Panc1 (cell line): ENCODE results near the gene IMMT. TPM values are rescaled to one million over a fixed set of nuclear protein-coding genes. Genes with fewer than 3 reads are reported as not detected.

Experiments
- ATAC-seq: fragments of 200-7000 bp; cut with Tn5 transposase; 2 replicates; pipeline ENCODE4 v1.9.1; 2020; ENCODE audit warnings: mild to moderate bottlenecking, moderate library complexity
- BruUV-seq: library from RNA; stranded (reverse); fragments of 400-500 nt; replicated peaks from 2 replicates; lab custom pipeline; 2021; lab: Mats Ljungman, UMichigan
- CTCF ChIA-PET: fragments of 300-600 bp; sonication (Branson Sonifier 250); formaldehyde crosslinking; loops from one replicate; lab custom pipeline; 2022; ENCODE audit warnings: antibody characterized with exemption; lab: Charles Lee
- POLR2A ChIA-PET: fragments of 300-600 bp; sonication (Branson Sonifier 250); formaldehyde crosslinking; loops from one replicate; lab custom pipeline; 2022; ENCODE audit warnings: antibody characterized with exemption; lab: Charles Lee
- DNase-seq: peaks from one replicate; pipeline ENCODE4 v3.0.0-alpha.2; 2010; ENCODE audit warnings: low read depth, low spot score
- H3K27ac ChIP-seq: 2 replicates; pipeline ENCODE4 v1.5.1; 2011; ENCODE audit warnings: mild to moderate bottlenecking, low read length, inconsistent platforms
- H3K27me3 ChIP-seq: fragments of 200-500 bp; sonication (Bioruptor generic); 2 replicates; pipeline ENCODE4 v1.6.0; 2014; ENCODE audit warnings: low read length, inconsistent platforms; ENCODE audit not compliant: control insufficient read depth, insufficient read depth
- H3K36me3 ChIP-seq: fragments of 200-500 bp; sonication (Bioruptor generic); 2 replicates; pipeline ENCODE4 v1.5.1; 2014; ENCODE audit warnings: inconsistent platforms, mild to moderate bottlenecking, low read length, moderate library complexity; ENCODE audit not compliant: control insufficient read depth, insufficient read depth
- H3K4me1 ChIP-seq: 2 replicates; pipeline ENCODE4 v1.5.1; 2011; ENCODE audit warnings: inconsistent platforms, mild to moderate bottlenecking, low read length, moderate library complexity; ENCODE audit not compliant: control insufficient read depth, insufficient read depth
- H3K4me3 ChIP-seq, 2 experiments: 2 replicates each; pipeline ENCODE4 v1.5.1; 2011 to 2012; ENCODE audit warnings: low read depth in 2 of 2, low read length in 2 of 2, mild to moderate bottlenecking in 2 of 2, inconsistent platforms in 1 of 2, moderate library complexity in 1 of 2
- H3K9me3 ChIP-seq: fragments of 200-500 bp; sonication (Bioruptor generic); 2 replicates; pipeline ENCODE4 v1.5.1; 2014; ENCODE audit warnings: low read depth, mild to moderate bottlenecking, inconsistent platforms, low read length, moderate library complexity; ENCODE audit not compliant: control insufficient read depth, insufficient read depth
- POLR2AphosphoS5 ChIP-seq: IDR thresholded peaks from 2 replicates; pipeline ENCODE4 v1.6.1; 2012; ENCODE audit warnings: mild to moderate bottlenecking, low read depth, low read length, moderate library complexity
- SIN3A ChIP-seq: IDR thresholded peaks from 2 replicates; pipeline ENCODE4 v1.6.1; 2012; ENCODE audit warnings: low read depth, mild to moderate bottlenecking, low read length, moderate library complexity, borderline replicate concordance; ENCODE audit not compliant: insufficient read depth
- TCF7L2 ChIP-seq: IDR thresholded peaks from 2 replicates; pipeline ENCODE4 v1.6.1; 2011; ENCODE audit warnings: mild to moderate bottlenecking, low read depth, low read length, inconsistent platforms
- in situ Hi-C: cut with HindIII; loops from 2 replicates; pipeline ENCODE4 v1.10.0; 2016; ENCODE audit warnings: low sequenced_read_pairs, low pct_unique_long_range_greater_than_20kb
- intact Hi-C: fragments of 100-400 bp; cut with micrococcal nuclease; formaldehyde crosslinking; loops from one replicate; pipeline ENCODE4 v1.10.0; 2022; ENCODE audit not compliant: unreplicated experiment
- total RNA-seq: library from RNA; stranded (reverse); gene quantifications from one replicate; pipeline ENCODE4 v1.2.1, GENCODE V29; 2021; ENCODE audit not compliant: unreplicated experiment
- TF ChIP-seq, protein P1 (sequence below): fragments of 450-650 bp; IDR thresholded peaks from 2 replicates; pipeline ENCODE4 v1.5.1; 2017; ENCODE audit warnings: mild to moderate bottlenecking
- TF ChIP-seq, protein P2 (sequence below), 2 experiments: IDR thresholded peaks; 2 replicates each; pipeline ENCODE4 v1.6.1; 2011 to 2012; ENCODE audit warnings: low read depth in 2 of 2, control low read depth in 1 of 2, low read length in 1 of 2, mild to moderate bottlenecking in 1 of 2, moderate library complexity in 1 of 2; ENCODE audit not compliant: insufficient read depth in 1 of 2

IMMT gene
- total RNA-seq, 1 experiment from 2014 or later = 138 TPM

DNA sequence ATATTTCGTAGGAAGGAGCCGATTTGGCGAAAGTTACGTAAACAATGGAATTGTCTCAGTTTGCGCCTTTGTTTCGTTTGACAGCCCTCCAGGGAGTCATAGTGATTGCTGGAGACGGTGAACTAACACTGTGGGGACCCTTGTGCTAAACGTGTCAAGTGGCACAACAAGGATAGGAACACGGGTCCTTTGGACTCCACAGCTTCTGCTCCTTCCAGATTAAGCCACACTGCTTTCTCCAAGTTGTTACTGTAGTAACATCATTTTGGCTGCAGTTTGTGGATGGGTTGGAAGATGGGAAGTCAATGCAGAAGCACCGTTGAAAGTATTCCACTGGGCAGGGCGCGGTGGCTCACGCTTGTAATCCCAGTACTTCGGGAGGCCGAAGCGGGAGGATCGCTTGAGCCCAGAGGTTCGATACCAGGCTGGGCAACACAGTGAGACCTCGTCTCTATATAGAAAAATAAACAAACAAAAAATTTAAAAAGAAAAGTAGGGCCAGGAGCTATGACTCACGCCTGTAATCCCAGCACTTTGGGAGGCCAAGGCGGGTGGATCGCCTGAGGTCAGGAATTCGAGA is 636 bp upstream of the IMMT start:
- Histone ChIP-seq H3K9me3 (no peaks in the 10 kb centered on the region), H3K36me3 (peaks cover 2% of the 10 kb centered on the region; the same call in 1 of the 2 replicates), H3K4me1 (peaks cover 13% of the 10 kb centered on the region), H3K27me3 (no peaks in the 10 kb centered on the region), H3K4me3 (peak overlapping the region; percentile 88 to 100), H3K27ac (peak overlapping the region; percentile 99)
- DNase-seq = no peak
- peak; percentile 15; the same call in 1 of the 2 replicates for ATAC-seq
- TSS peak; percentile 79 for BruUV-seq
- intact Hi-C loops = loop anchor here (5.0 kb wide), 2 partner anchors 176 to 304 kb away; no protein-coding TSS in a partner anchor
- TF ChIP-seq, protein P1, sequence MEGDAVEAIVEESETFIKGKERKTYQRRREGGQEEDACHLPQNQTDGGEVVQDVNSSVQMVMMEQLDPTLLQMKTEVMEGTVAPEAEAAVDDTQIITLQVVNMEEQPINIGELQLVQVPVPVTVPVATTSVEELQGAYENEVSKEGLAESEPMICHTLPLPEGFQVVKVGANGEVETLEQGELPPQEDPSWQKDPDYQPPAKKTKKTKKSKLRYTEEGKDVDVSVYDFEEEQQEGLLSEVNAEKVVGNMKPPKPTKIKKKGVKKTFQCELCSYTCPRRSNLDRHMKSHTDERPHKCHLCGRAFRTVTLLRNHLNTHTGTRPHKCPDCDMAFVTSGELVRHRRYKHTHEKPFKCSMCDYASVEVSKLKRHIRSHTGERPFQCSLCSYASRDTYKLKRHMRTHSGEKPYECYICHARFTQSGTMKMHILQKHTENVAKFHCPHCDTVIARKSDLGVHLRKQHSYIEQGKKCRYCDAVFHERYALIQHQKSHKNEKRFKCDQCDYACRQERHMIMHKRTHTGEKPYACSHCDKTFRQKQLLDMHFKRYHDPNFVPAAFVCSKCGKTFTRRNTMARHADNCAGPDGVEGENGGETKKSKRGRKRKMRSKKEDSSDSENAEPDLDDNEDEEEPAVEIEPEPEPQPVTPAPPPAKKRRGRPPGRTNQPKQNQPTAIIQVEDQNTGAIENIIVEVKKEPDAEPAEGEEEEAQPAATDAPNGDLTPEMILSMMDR = no peak
- no peak for TF ChIP-seq POLR2AphosphoS5
- no peak for TF ChIP-seq TCF7L2
- TF ChIP-seq, protein P2, sequence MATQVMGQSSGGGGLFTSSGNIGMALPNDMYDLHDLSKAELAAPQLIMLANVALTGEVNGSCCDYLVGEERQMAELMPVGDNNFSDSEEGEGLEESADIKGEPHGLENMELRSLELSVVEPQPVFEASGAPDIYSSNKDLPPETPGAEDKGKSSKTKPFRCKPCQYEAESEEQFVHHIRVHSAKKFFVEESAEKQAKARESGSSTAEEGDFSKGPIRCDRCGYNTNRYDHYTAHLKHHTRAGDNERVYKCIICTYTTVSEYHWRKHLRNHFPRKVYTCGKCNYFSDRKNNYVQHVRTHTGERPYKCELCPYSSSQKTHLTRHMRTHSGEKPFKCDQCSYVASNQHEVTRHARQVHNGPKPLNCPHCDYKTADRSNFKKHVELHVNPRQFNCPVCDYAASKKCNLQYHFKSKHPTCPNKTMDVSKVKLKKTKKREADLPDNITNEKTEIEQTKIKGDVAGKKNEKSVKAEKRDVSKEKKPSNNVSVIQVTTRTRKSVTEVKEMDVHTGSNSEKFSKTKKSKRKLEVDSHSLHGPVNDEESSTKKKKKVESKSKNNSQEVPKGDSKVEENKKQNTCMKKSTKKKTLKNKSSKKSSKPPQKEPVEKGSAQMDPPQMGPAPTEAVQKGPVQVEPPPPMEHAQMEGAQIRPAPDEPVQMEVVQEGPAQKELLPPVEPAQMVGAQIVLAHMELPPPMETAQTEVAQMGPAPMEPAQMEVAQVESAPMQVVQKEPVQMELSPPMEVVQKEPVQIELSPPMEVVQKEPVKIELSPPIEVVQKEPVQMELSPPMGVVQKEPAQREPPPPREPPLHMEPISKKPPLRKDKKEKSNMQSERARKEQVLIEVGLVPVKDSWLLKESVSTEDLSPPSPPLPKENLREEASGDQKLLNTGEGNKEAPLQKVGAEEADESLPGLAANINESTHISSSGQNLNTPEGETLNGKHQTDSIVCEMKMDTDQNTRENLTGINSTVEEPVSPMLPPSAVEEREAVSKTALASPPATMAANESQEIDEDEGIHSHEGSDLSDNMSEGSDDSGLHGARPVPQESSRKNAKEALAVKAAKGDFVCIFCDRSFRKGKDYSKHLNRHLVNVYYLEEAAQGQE (IDR thresholded peaks at IDR 0.05; ENCODE audit: insufficient read depth in 1 of 2, low read depth in 2 of 2, low read length in 1 of 2) = no peak; a peak in 1 of 4 replicates
- no peak for TF ChIP-seq SIN3A
- in situ Hi-C loops = no loop called here
- ChIA-PET CTCF (no interaction called here), POLR2A (interaction anchor here (0.6 kb wide), 1 partner anchor 355 kb away, joined by 4 read pairs; no protein-coding TSS in a partner anchor)

DNA sequence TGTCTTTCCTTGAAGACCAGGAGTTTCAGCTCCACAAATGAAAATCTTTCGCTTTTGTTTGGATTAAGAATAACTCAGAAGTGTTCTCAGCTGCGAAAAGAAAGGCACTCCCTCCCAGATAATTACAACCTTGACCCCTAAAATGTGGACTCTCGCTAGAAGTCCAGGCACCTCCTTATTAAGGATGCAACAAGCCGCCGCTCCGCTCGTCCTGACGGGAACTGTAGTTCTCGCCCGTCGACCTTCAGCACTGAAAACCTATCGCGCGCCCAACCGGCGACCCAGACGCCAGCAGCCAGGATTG is 559 bp downstream of the IMMT start:
- ChIA-PET POLR2A (interaction anchor here (0.5 to 0.6 kb wide), 2 partner anchors 10 to 40 kb away, joined by 3 to 11 read pairs; no protein-coding TSS in a partner anchor), CTCF (no interaction called here)
- Histone ChIP-seq H3K36me3 (peaks cover 2% of the 10 kb centered on the region), H3K4me3 (peak overlapping the region; percentile 88 to 100), H3K27ac (peak overlapping the region; percentile 94), H3K27me3 (no peaks in the 10 kb centered on the region), H3K9me3 (no peaks in the 10 kb centered on the region), H3K4me1 (peaks cover 7% of the 10 kb centered on the region)
- DNase-seq (no peak), ATAC-seq (no peak)
- in situ Hi-C loops (no loop called here), intact Hi-C loops (loop anchor here (5.0 kb wide), 2 partner anchors 178 to 302 kb away; no protein-coding TSS in a partner anchor)
- TF ChIP-seq TCF7L2 = no peak; the same call in 1 of the 2 replicates
- no peak for TF ChIP-seq SIN3A
- TF ChIP-seq POLR2AphosphoS5 = no peak
- TF ChIP-seq, protein P1 = no peak
- TF ChIP-seq, protein P2 (IDR thresholded peaks at IDR 0.05; ENCODE audit: insufficient read depth in 1 of 2, low read depth in 2 of 2, low read length in 1 of 2) = no peak
- BruUV-seq = no TSS peak
